Middle frontal gyrus (tissue), 1 donor: Measurements from ENCODE around the gene TRAPPC11.
"Not testable (repeated sequence)": the region's sequence is repeated elsewhere in the genome, so short reads cannot be mapped to it uniquely, and the experiment has no call there.

Experiments
- DNase-seq: peaks from one replicate; pipeline ENCODE4 v3.0.0-alpha.2; 2015; ENCODE audit warnings: low spot score; ENCODE audit errors: extremely low spot score

TRAPPC11 gene

GRCh38 chr4:183721207-183722081 lies 62.4 kb downstream of the TRAPPC11 start:
- DNase-seq, result no peak

GRCh38 chr4:183722731-183723560 lies 63.9 kb downstream of the TRAPPC11 start:
- no peak for DNase-seq

GRCh38 chr4:183723561-183724228 lies 64.6 kb downstream of the TRAPPC11 start:
- no peak for DNase-seq

GRCh38 chr4:183725585-183725984 lies 66.5 kb downstream of the TRAPPC11 start:
- DNase-seq, result not testable (repeated sequence)

- DNase-seq, result no peak
These were observed 68.4 kb downstream of the TRAPPC11 start for GRCh38 chr4:183727482-183727881.

- DNase-seq, result no peak
These were observed 69.4 kb downstream of the TRAPPC11 start for GRCh38 chr4:183728223-183729068.

GRCh38 chr4:183729069-183729406 lies 69.9 kb downstream of the TRAPPC11 start:
- DNase-seq, result no peak

GRCh38 chr4:183729430-183730328 lies 70.6 kb downstream of the TRAPPC11 start:
- DNase-seq, result no peak

GRCh38 chr4:183732296-183732695 lies 73.2 kb downstream of the TRAPPC11 start:
- DNase-seq, result no peak

GRCh38 chr4:183733181-183733580 lies 74.1 kb downstream of the TRAPPC11 start:
- no peak for DNase-seq

GRCh38 chr4:183738081-183738673 lies 79.1 kb downstream of the TRAPPC11 start:
- no peak for DNase-seq

GRCh38 chr4:183738961-183739360 lies 79.9 kb downstream of the TRAPPC11 start:
- no peak for DNase-seq

GRCh38 chr4:183746305-183747229 lies 87.5 kb downstream of the TRAPPC11 start:
- DNase-seq, result no peak

GRCh38 chr4:183747380-183747779 lies 88.3 kb downstream of the TRAPPC11 start:
- no peak for DNase-seq

- no peak for DNase-seq
These were observed 89.0 kb downstream of the TRAPPC11 start for GRCh38 chr4:183747931-183748670.

GRCh38 chr4:183751106-183751505 lies 92.0 kb downstream of the TRAPPC11 start:
- DNase-seq, result no peak

- no peak for DNase-seq
These were observed 96.5 kb downstream of the TRAPPC11 start for GRCh38 chr4:183755596-183755995.

- no peak for DNase-seq
These were observed 98.0 kb downstream of the TRAPPC11 start for GRCh38 chr4:183757060-183757459.
